ENCODE results near the gene PPWD1.

The PPWD1 gene

GRCh38 chr5:65624025-65624570, 61.0 kb downstream of the PPWD1 start, which contains the start of gene TRIM23:
TSS of gene TRIM23 (minus strand) at chr5:65624333. CDS start at chr5:65624274, 59 bp downstream.
- DNase-seq = peak; percentile 95

DNA sequence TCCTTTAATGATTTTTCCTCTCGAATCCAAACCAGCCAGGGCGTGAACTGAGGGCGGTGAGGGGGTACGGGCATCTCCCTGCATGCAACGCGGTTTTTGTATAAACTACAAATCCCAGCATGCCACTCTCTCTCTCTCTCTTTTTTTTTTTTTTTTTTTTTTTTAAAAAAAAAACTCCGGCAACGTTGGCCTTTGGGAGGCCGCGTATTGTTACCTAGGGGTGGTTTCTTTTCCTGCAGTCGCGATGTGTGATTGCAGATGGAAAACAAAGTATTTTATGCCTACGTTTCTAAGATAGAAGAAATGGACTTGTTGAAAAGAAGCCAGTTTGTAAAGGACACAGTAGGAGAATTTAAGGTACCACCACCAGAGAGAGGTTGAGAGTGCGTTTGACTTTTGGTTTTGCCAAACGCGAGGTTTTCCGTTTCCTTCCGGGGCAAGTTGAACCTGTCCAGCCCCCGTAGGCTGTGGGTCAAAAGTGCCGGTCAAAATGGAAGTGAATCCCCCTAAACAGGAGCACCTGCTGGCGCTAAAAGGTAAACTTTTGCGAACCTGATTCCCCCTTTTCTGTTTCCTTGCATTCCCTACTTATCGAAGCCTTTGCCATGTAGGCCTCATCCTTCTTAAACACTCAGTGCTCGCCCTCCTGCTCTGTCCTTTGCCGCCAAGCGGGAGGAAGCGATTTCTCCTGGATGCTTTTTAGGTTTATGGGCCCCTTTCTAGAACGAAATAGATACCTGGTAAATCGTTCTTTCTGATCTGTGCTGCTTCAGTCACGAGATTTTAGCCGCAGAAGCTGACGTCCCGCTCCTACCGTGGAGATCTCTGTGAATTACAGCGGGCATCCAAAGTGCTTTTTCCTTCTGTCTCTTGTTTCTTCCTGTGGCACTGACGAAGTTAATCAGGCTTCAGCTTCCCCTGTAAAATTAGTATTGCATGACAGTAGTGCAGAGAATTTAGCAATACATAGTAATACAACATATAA, 61.8 kb downstream of the PPWD1 start, which contains the start of the genes SHLD3 and TRAPPC13:
TSS of gene SHLD3 (plus strand) at position 457 of the 985 bp plus-strand sequence. CDS start 4,561 bp downstream, outside the sequence.
TSS of gene TRAPPC13 (plus strand) at position 457 of the 985 bp plus-strand sequence. CDS start at position 491, 34 bp downstream.
- DNase-seq = peak; percentile 92

GRCh38 chr5:65625743-65626142, 62.6 kb downstream of the PPWD1 start:
- DNase-seq = no peak

- no peak for DNase-seq
These were observed 67.9 kb downstream of the PPWD1 start for GRCh38 chr5:65630981-65631380.
